ENCODE measurements around the gene CMTM7.
"Not testable (repeated sequence)": the region's sequence is repeated elsewhere in the genome, so short reads cannot be mapped to it uniquely, and the experiment has no call there.

Gene CMTM7

GRCh38 chr3:32372213-32372490 lies 19.5 kb upstream of the CMTM7 start:
- no peak for FAIRE-seq
- no peak for DNase-seq (ENCODE audit: insufficient read length, low spot score)
- TF ChIP-seq POLR2A (IDR thresholded peaks at IDR 0.05; ENCODE audit: low read depth, low read length), result no peak

- TF ChIP-seq POLR2A (IDR thresholded peaks at IDR 0.05; ENCODE audit: low read depth, low read length), result no peak
- FAIRE-seq, result no peak
- no peak for DNase-seq (ENCODE audit: insufficient read length, low spot score)
Measured at GRCh38 chr3:32373276-32373675, 18.4 kb upstream of the CMTM7 start.

GRCh38 chr3:32373844-32374243 lies 17.8 kb upstream of the CMTM7 start:
- DNase-seq (ENCODE audit: insufficient read length, low spot score) (no peak), FAIRE-seq (no peak)
- no peak for TF ChIP-seq POLR2A (IDR thresholded peaks at IDR 0.05; ENCODE audit: low read depth, low read length)

GRCh38 chr3:32374788-32375595 lies 16.7 kb upstream of the CMTM7 start:
- no peak for TF ChIP-seq POLR2A (IDR thresholded peaks at IDR 0.05; ENCODE audit: low read depth, low read length)
- DNase-seq (ENCODE audit: insufficient read length, low spot score) (peak; percentile 36), FAIRE-seq (peak; percentile 90)

- no peak for FAIRE-seq
- no peak for TF ChIP-seq POLR2A (IDR thresholded peaks at IDR 0.05; ENCODE audit: low read depth, low read length)
- DNase-seq (ENCODE audit: insufficient read length, low spot score), result no peak
Measured at GRCh38 chr3:32375596-32375930, 16.1 kb upstream of the CMTM7 start.

- no peak for TF ChIP-seq POLR2A (IDR thresholded peaks at IDR 0.05; ENCODE audit: low read depth, low read length)
- FAIRE-seq (no peak), DNase-seq (ENCODE audit: insufficient read length, low spot score) (no peak)
Measured at GRCh38 chr3:32376115-32376514, 15.5 kb upstream of the CMTM7 start.

- DNase-seq (ENCODE audit: insufficient read length, low spot score) (no peak), FAIRE-seq (no peak)
- no peak for TF ChIP-seq POLR2A (IDR thresholded peaks at IDR 0.05; ENCODE audit: low read depth, low read length)
Measured at GRCh38 chr3:32379831-32380500, 11.7 kb upstream of the CMTM7 start.

GRCh38 chr3:32381922-32382321 lies 9.7 kb upstream of the CMTM7 start:
- no peak for TF ChIP-seq POLR2A (IDR thresholded peaks at IDR 0.05; ENCODE audit: low read depth, low read length)
- no peak for DNase-seq (ENCODE audit: insufficient read length, low spot score)
- no peak for FAIRE-seq

GRCh38 chr3:32383136-32383711 lies 8.4 kb upstream of the CMTM7 start:
- DNase-seq (ENCODE audit: insufficient read length, low spot score), result no peak
- no peak for FAIRE-seq
- no peak for TF ChIP-seq POLR2A (IDR thresholded peaks at IDR 0.05; ENCODE audit: low read depth, low read length)

GRCh38 chr3:32384938-32385337 lies 6.7 kb upstream of the CMTM7 start:
- DNase-seq (ENCODE audit: insufficient read length, low spot score) (no peak), FAIRE-seq (no peak)
- TF ChIP-seq POLR2A (IDR thresholded peaks at IDR 0.05; ENCODE audit: low read depth, low read length), result no peak

- TF ChIP-seq POLR2A (IDR thresholded peaks at IDR 0.05; ENCODE audit: low read depth, low read length), result no peak
- no peak for FAIRE-seq
- DNase-seq (ENCODE audit: insufficient read length, low spot score), result no peak
Measured at GRCh38 chr3:32387512-32387911, 4.1 kb upstream of the CMTM7 start.

GRCh38 chr3:32389577-32389976 lies 2.1 kb upstream of the CMTM7 start:
- not testable (repeated sequence) for DNase-seq (ENCODE audit: insufficient read length, low spot score); FAIRE-seq

GRCh38 chr3:32392536-32393302 lies 1.1 kb downstream of the CMTM7 start:
- peak; percentile 17 for DNase-seq (ENCODE audit: insufficient read length, low spot score)
- FAIRE-seq, result no peak
- TF ChIP-seq POLR2A (IDR thresholded peaks at IDR 0.05; ENCODE audit: low read depth, low read length), result no peak

GRCh38 chr3:32395496-32395895 lies 3.8 kb downstream of the CMTM7 start:
- FAIRE-seq, result no peak
- no peak for TF ChIP-seq POLR2A (IDR thresholded peaks at IDR 0.05; ENCODE audit: low read depth, low read length)
- DNase-seq (ENCODE audit: insufficient read length, low spot score), result no peak

All from H54 (cell line).